Activated naive CD8-positive, alpha-beta T cell treated with anti-CD3 and anti-CD28 coated beads, Interleukin-2, amount 10 ng/mL, durations not matched to agents 7 days and 5 days (primary cell): Measurements from ENCODE around the gene COL13A1. TPM values are rescaled to one million over a fixed set of nuclear protein-coding genes. Genes with fewer than 3 reads are reported as not detected.

Experiments
- ATAC-seq: fragments of 150-1000 bp; cut with Tn5 transposase; one replicate; pipeline ENCODE4 v1.10.0; 2021; ENCODE audit warnings: low read depth, moderate library complexity
- POLR2A ChIA-PET: fragments of 350-600 bp; sonication (Branson Sonifier 250); formaldehyde crosslinking; loops from one replicate; lab custom pipeline; 2021; ENCODE audit warnings: antibody characterized with exemption; lab: Charles Lee
- DNase-seq: peaks from one replicate; pipeline ENCODE4 v3.0.0; 2021
- H3K27ac Mint-ChIP-seq: one replicate; pipeline ENCODE4 v1.8.0; 2022; ENCODE audit warnings: mild to moderate bottlenecking, mixed read lengths
- H3K27me3 Mint-ChIP-seq: one replicate; pipeline ENCODE4 v1.8.0; 2022; ENCODE audit warnings: mild to moderate bottlenecking, moderate library complexity, mixed read lengths
- H3K36me3 Mint-ChIP-seq: one replicate; pipeline ENCODE4 v1.8.0; 2021; ENCODE audit warnings: mild to moderate bottlenecking, mixed read lengths
- H3K4me1 Mint-ChIP-seq: one replicate; pipeline ENCODE4 v1.8.0; 2021; ENCODE audit warnings: mixed read lengths
- H3K4me3 Mint-ChIP-seq: one replicate; pipeline ENCODE4 v1.8.0; 2022; ENCODE audit warnings: mild to moderate bottlenecking, moderate library complexity, mixed read lengths
- H3K9me3 Mint-ChIP-seq: one replicate; pipeline ENCODE4 v1.8.0; 2021; ENCODE audit warnings: mixed read lengths
- total RNA-seq, 2 experiments: library from RNA; stranded (reverse); gene quantifications; one replicate each; pipeline ENCODE4 v1.2.3, GENCODE V29; 2021

The COL13A1 gene
- total RNA-seq, 2 experiments from 2014 or later = not detected

DNA sequence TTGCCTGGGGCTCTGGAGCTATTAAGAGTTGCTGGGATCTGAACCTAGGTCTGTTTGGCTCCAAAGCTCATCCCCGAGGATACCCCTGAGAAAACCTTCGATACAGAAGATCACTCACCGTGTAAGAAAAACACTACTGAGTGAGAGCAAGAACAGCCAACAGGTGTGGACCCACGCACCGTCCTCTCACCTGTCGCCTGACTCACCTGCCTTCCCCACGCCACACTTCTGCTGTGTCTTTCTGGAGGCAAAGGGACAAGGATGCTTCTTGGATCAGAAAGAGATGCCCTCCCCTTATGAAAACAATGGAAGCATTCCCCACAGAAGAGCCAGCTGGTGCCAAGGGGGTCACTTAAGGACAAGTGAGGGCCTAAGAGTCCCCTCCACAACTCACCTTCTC lies 46.7 kb downstream of the COL13A1 start:
- DNase-seq = no peak
- H3K4me1 Mint-ChIP-seq = no peaks in the 10 kb centered on the region
- H3K9me3 Mint-ChIP-seq = no peaks in the 10 kb centered on the region
- no peak overlapping the region for H3K27ac Mint-ChIP-seq
- peaks cover 31% of the 10 kb centered on the region for H3K27me3 Mint-ChIP-seq
- no peaks in the 10 kb centered on the region for H3K36me3 Mint-ChIP-seq
- H3K4me3 Mint-ChIP-seq = no peak overlapping the region
- POLR2A ChIA-PET = no interaction called here
- no peak for ATAC-seq

DNA sequence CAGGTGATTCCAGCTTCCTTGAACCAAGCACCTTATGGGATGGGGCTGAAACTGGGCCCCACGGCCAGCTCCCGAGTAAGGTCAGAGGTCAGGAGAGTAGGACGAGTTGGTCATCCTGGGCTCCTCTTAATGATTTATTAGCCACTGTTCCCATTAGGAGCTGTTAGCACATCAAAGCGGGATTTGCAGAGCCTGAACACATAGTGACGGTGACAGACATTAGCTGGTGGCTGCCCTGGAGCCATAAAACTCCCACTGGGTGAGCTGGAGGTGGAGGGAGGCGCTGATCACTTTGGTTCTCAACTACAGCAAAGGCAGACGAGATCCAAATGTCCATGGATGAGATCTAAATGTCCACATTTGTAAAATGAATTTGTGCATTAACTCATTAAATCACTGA lies 48.1 kb downstream of the COL13A1 start:
- H3K4me3 Mint-ChIP-seq = no peak overlapping the region
- DNase-seq (no peak), ATAC-seq (no peak)
- no peak overlapping the region for H3K27ac Mint-ChIP-seq
- no peaks in the 10 kb centered on the region for H3K9me3 Mint-ChIP-seq
- H3K27me3 Mint-ChIP-seq = peaks cover 29% of the 10 kb centered on the region
- H3K36me3 Mint-ChIP-seq = no peaks in the 10 kb centered on the region
- POLR2A ChIA-PET = no interaction called here
- H3K4me1 Mint-ChIP-seq = no peaks in the 10 kb centered on the region

DNA sequence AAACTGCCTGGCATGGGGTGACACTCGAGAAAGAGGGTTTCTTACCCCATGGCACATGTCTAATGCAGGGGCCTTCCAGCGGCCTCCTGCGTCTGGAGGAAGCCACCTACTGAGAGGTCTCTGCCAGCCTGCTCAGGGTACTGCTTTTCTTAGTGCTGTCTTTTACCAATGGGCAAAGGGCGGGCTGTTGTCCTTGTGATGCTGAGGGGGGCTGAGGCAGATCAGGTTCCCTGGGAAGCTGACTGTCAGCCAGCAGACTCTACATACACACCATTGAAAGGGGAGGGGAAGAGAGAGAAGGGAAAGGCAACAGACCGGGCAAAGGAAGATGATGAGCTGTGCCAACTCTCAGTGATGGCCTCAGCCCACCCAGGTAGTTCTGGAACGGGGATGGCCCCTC lies 48.7 kb downstream of the COL13A1 start:
- no peaks in the 10 kb centered on the region for H3K4me1 Mint-ChIP-seq
- POLR2A ChIA-PET = no interaction called here
- no peaks in the 10 kb centered on the region for H3K9me3 Mint-ChIP-seq
- no peak overlapping the region for H3K27ac Mint-ChIP-seq
- H3K27me3 Mint-ChIP-seq = peaks cover 22% of the 10 kb centered on the region
- H3K36me3 Mint-ChIP-seq = no peaks in the 10 kb centered on the region
- DNase-seq (no peak), ATAC-seq (no peak)
- H3K4me3 Mint-ChIP-seq = no peak overlapping the region

DNA sequence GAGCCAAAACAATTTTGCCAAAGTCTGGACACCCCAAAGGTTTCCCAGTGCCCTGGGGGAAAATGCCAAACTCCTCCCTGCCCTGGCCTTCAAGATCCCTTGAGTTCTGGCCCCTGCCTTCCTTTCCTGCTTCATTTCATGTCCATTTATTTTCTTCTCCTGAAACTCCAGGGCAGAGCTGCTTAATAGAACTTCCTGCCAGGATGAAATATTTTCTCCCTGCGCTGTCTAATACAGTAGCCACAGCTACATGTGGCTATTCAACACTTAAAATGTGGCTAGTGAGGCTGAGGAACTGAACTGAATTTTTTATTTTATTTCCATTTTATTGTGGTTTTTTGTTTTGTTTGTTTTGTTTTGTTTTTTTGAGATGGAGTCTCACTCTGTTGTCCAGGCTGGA lies 49.6 kb downstream of the COL13A1 start:
- no peaks in the 10 kb centered on the region for H3K4me1 Mint-ChIP-seq
- peaks cover 19% of the 10 kb centered on the region for H3K27me3 Mint-ChIP-seq
- POLR2A ChIA-PET = no interaction called here
- DNase-seq (no peak), ATAC-seq (no peak)
- no peaks in the 10 kb centered on the region for H3K9me3 Mint-ChIP-seq
- H3K36me3 Mint-ChIP-seq = no peaks in the 10 kb centered on the region
- H3K4me3 Mint-ChIP-seq = no peak overlapping the region
- H3K27ac Mint-ChIP-seq = no peak overlapping the region

DNA sequence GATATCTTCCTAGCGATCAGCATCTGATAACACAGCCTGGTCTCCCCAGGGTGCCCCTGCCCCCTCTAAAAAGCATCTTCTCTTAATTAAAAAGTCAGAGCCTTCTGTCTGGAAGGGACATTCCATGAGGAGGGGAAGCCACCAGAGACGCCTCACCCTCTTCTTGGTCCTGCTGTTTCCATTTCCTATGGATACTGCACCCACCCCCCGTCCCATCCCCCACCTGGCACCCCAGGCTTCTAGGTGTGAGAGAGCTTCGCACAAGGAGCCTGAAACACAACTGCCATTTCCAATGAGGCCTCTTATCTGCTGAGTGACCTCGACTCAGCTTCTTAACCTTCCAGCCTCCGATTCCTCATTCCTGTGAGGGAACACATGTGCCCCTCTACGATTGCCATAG lies 51.4 kb downstream of the COL13A1 start:
- H3K9me3 Mint-ChIP-seq = no peaks in the 10 kb centered on the region
- no peaks in the 10 kb centered on the region for H3K4me1 Mint-ChIP-seq
- peaks cover 7% of the 10 kb centered on the region for H3K27me3 Mint-ChIP-seq
- H3K4me3 Mint-ChIP-seq = no peak overlapping the region
- no peak for ATAC-seq
- H3K36me3 Mint-ChIP-seq = no peaks in the 10 kb centered on the region
- POLR2A ChIA-PET = no interaction called here
- DNase-seq = no peak
- H3K27ac Mint-ChIP-seq = no peak overlapping the region

DNA sequence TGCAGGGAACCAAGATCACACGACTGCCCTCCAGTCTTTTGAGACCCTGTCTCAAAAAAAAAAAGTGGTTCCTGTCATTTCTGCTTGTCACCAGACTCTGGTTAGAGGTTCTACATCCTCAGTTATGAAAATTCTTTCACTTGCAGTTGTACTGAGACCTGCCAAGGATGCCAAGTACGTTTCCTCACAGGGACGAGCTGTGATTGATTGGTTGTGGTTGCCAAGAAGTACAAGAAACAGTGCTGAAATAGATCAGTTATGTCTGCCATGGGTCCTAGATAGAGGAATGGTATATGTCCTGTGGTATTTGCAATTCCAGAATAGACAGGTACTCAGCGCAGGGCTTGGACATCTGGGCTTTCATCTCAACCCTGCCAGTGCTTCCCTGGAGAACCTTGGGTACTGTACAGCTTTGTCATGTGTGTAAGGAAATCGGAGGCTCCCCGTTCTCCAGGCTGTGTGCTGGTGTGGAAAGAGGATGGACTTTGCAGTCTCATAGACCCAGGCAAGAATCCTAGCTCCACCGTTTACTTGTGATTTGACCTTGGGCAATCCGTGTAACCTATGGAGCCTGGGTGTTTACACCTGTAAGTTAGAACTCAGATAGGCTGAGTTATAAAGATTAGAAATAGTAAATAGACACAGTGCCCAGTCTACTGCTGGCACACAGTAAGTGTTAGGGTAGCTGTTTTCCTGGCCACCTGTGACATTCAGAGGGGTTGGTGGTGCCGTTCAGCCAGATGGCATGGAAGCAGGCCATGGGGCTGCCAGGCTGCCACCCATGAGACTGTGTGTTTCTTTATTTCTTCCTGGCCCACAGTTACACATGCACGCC lies 53.0 kb downstream of the COL13A1 start:
- POLR2A ChIA-PET = interaction anchor here (0.7 kb wide), 1 partner anchor 213 kb away, joined by 3 read pairs; no protein-coding TSS in a partner anchor
- Mint-ChIP-seq H3K4me3 (no peak overlapping the region), H3K27ac (no peak overlapping the region), H3K36me3 (no peaks in the 10 kb centered on the region), H3K27me3 (peaks cover 7% of the 10 kb centered on the region), H3K9me3 (no peaks in the 10 kb centered on the region), H3K4me1 (no peaks in the 10 kb centered on the region)
- ATAC-seq (no peak), DNase-seq (no peak)

DNA sequence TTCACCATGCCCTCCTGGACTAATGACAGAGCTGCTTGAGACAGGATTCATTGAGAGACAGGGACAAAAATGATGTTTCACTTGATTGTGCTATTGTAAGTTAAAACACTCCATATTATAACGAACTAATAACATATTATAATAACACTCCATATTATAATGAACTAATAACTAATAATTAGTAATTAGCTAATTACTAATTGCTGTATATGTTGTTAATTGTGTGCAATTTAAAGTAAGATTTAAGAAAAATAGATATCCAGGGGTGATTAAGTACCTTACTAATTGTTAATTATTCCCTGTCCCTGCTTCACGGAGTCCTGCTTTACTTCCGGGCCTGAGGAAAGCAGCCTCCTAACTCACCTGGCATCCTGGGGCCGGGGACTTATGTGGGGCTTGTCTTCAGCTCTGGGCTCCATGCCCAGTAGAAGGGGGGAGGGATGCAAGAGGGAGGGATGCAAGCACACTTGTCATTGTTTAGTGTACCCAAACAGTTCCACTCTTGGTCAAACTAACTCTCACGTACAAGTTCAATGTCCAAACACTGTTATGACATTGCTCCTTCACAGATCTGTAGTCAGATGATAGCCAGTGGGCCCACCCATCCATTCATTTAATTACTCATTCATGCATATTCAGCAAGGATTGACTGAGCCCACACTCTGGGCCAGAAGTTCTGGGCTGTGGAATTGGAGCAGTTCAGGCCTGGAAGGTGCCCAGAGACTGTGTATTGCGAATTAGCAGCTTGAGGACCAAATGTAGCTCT lies 53.8 kb downstream of the COL13A1 start:
- H3K9me3 Mint-ChIP-seq = no peaks in the 10 kb centered on the region
- H3K36me3 Mint-ChIP-seq = no peaks in the 10 kb centered on the region
- ATAC-seq (no peak), DNase-seq (no peak)
- no peak overlapping the region for H3K27ac Mint-ChIP-seq
- H3K4me3 Mint-ChIP-seq = no peak overlapping the region
- POLR2A ChIA-PET = no interaction called here
- H3K27me3 Mint-ChIP-seq = peaks cover 7% of the 10 kb centered on the region
- H3K4me1 Mint-ChIP-seq = no peaks in the 10 kb centered on the region

DNA sequence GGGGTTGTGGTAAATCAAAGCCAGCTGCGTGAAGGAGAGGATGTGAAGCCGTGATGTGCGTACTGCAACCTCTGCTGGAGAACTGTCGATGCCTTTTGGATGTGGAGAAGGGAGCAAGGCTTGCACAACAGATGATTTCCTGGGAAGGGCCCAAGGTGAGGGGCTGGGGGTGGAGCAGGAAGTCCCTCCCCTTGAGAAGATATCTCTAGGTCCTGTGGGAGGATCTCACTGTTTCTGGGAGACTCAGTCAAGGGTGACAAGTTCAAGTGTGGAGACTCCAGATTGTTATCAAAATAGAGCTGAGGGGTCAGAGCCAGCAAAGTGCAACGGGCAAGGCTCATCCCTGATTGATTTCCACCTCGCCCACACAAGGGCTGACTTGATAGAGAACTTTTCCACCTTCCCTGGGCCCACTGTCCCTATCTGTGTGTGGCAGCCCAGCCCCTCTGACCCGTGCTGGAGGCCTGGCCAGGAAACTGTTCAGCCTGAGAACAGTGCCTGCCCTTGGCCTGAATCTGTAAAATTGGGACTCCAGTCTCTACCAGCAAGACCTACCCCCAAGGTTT lies 55.0 kb downstream of the COL13A1 start:
- H3K4me1 Mint-ChIP-seq = peaks cover 8% of the 10 kb centered on the region
- no peaks in the 10 kb centered on the region for H3K36me3 Mint-ChIP-seq
- no peaks in the 10 kb centered on the region for H3K9me3 Mint-ChIP-seq
- H3K27me3 Mint-ChIP-seq = peaks cover 9% of the 10 kb centered on the region
- DNase-seq (no peak), ATAC-seq (no peak)
- H3K4me3 Mint-ChIP-seq = no peak overlapping the region
- no peak overlapping the region for H3K27ac Mint-ChIP-seq
- POLR2A ChIA-PET = no interaction called here

DNA sequence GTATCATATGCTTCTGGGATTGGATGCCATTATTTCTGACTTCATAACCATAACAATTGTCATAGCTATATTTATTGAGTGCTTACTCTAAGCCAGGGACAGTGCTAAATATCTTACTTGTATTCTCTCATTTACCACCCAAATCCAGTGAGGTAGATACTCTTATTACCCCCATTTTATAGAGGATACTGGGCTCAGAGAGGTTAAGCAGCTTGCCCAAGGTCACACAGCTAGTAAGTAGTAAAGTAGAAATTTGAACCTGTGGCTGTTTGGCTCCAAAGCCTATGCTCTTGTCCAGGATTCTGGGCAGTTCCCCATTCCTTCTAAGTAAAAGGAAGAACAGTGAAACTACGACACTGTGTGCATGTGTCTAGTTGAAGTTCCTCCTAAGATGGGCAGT lies 56.5 kb downstream of the COL13A1 start:
- Mint-ChIP-seq H3K4me3 (no peak overlapping the region), H3K9me3 (no peaks in the 10 kb centered on the region), H3K27me3 (peaks cover 11% of the 10 kb centered on the region), H3K27ac (no peak overlapping the region), H3K36me3 (no peaks in the 10 kb centered on the region), H3K4me1 (peaks cover 8% of the 10 kb centered on the region)
- no peak for ATAC-seq
- POLR2A ChIA-PET = interaction anchor here (0.7 kb wide), 1 partner anchor 43 kb away, joined by 6 read pairs; no protein-coding TSS in a partner anchor
- DNase-seq = no peak

DNA sequence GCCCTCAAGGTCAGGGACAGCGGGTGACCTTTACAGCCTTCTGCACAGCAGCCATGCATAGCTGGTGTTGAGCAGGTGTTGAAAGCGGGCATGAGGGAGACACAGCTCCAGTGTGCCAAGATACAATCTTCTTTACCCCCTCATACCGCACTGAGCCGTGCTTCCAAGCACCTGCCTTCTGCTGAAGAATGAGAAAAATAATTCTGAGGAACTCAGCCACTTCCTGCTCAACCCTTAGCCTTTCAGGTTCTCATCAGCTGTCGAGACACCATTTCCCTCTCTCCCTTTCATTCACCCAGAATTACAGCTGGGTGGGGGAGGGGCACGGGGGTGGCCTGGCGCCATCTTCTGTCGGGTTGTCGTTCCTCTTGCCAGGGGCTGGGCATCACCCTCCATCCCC lies 58.6 kb downstream of the COL13A1 start:
- Mint-ChIP-seq H3K9me3 (no peaks in the 10 kb centered on the region), H3K36me3 (no peaks in the 10 kb centered on the region), H3K4me3 (no peak overlapping the region), H3K27ac (no peak overlapping the region), H3K27me3 (peaks cover 11% of the 10 kb centered on the region), H3K4me1 (peaks cover 8% of the 10 kb centered on the region)
- POLR2A ChIA-PET = no interaction called here
- no peak for DNase-seq
- ATAC-seq = peak; percentile 34

DNA sequence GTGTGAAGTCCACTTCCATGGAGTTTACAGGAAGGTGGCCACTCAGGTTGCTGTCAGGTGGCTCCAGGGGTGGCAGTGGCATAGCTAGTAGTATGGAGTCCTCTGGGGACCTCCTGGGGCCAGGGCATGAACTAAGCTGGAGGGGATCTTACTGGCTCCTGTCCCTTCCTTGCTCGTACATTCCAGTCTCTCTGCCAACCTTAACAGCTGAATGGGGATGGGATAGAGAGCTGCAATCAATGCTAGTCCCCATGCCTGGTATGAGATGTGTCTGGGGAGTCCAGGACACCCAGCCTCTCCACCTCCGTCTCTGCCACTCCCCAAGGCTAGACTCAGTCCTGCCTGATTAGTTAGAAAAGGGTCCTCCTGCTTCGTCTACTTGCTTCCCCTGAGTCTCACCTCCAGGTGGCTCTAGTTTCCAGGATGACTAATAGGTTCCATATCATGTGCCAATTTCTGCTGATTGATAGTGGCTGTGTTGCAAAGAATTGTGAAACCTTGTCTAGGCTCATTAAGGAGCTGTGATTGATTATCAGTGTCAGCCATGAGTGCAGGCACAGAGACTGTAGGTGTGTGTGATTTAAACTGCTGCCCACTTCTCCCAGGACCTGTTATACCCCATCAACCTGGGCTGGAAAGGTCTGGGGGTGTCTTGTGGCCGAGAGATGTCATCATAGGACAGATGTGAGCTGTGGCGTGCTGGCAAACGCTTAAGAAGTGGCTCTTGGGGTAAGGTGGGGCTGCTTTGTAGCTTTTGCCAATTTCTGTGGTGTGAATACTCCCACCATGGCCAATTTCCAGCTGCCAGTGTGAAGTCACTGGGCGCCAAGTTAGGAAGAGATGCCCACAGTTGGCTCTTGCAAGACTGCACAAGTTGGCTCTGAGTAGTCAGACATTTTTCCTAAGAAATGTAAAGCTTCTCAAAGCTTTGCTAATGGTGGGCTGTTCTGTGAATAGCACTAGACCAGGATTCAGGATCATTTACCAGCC lies 59.8 kb downstream of the COL13A1 start:
- POLR2A ChIA-PET = no interaction called here
- Mint-ChIP-seq H3K27ac (no peak overlapping the region), H3K4me1 (peaks cover 8% of the 10 kb centered on the region), H3K27me3 (peaks cover 10% of the 10 kb centered on the region), H3K9me3 (no peaks in the 10 kb centered on the region), H3K36me3 (no peaks in the 10 kb centered on the region), H3K4me3 (no peak overlapping the region)
- no peak for DNase-seq
- ATAC-seq = peak; percentile 28

DNA sequence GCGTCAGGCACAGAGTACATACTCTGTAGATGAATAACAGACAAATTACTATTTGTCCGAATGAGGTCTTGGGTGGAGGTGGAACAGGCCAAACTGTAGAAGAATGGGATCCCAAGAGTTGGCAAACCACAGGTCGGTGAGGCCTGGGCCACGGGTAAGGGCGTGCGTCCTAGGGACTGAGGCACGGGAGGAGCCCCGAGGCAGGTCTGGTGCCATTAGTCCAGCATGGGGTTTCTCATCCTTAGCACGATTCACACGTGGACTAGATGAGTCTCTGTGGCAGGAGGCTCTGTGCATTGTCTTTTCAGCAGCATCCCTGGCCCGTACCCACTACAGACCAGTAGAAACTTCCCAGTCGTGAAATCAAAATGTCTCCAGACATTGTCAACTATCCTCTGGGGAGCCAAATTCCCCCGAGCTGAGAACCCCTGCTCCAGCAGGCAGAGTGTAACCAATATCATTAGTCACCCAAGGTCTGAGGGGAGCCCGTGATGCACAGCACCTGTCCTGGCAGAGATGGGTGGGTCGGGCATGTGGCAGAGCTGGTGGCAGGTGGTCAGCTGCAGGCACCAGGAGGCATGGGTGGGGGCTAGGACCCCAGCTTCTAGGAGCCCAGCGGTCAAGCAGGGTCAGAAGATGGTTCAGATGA lies 61.3 kb downstream of the COL13A1 start:
- POLR2A ChIA-PET = no interaction called here
- ATAC-seq = no peak
- Mint-ChIP-seq H3K4me1 (peaks cover 8% of the 10 kb centered on the region), H3K4me3 (no peak overlapping the region), H3K9me3 (no peaks in the 10 kb centered on the region), H3K36me3 (no peaks in the 10 kb centered on the region), H3K27me3 (peaks cover 11% of the 10 kb centered on the region), H3K27ac (no peak overlapping the region)
- no peak for DNase-seq
